Activated T-cell treated with anti-CD3 and anti-CD28 coated beads for 24 hours (primary cell): ENCODE results near the gene TCP11L2.

Source experiments
- DNase-seq: peaks from one replicate; pipeline ENCODE4 v3.0.0-alpha.2; 2020; ENCODE audit warnings: low read depth

The TCP11L2 gene

GRCh38 chr12:106302401-106303201 is at the start of gene TCP11L2:
Gene TCP11L2, plus strand, starts transcription at chr12:106302733. Its CDS starts 8,343 bp downstream, at chr12:106311076.
- peak; percentile 82 for DNase-seq

- DNase-seq: no peak
These were observed 47.8 kb upstream of the TCP11L2 start for GRCh38 chr12:106254724-106255123.

GRCh38 chr12:106255493-106255892 is 47.0 kb upstream of the TCP11L2 start:
- no peak for DNase-seq

- no peak for DNase-seq
These were observed 46.6 kb upstream of the TCP11L2 start for GRCh38 chr12:106255952-106256351.

GRCh38 chr12:106256524-106256923 is 46.0 kb upstream of the TCP11L2 start:
- DNase-seq: no peak

GRCh38 chr12:106258226-106258625 is 44.3 kb upstream of the TCP11L2 start:
- DNase-seq: no peak

GRCh38 chr12:106258935-106259334 is 43.6 kb upstream of the TCP11L2 start:
- no peak for DNase-seq

GRCh38 chr12:106265116-106265515 is 37.4 kb upstream of the TCP11L2 start:
- no peak for DNase-seq

GRCh38 chr12:106267535-106267934 is 35.0 kb upstream of the TCP11L2 start:
- DNase-seq: no peak

GRCh38 chr12:106269150-106269771 is 33.3 kb upstream of the TCP11L2 start:
- DNase-seq: no peak

- no peak for DNase-seq
These were observed 30.7 kb upstream of the TCP11L2 start for GRCh38 chr12:106271575-106272505.

- DNase-seq: no peak
These were observed 29.0 kb upstream of the TCP11L2 start for GRCh38 chr12:106273491-106273890.

GRCh38 chr12:106274012-106274411 is 28.5 kb upstream of the TCP11L2 start:
- DNase-seq: no peak

- DNase-seq: no peak
These were observed 27.9 kb upstream of the TCP11L2 start for GRCh38 chr12:106274575-106275121.

- no peak for DNase-seq
These were observed 27.1 kb upstream of the TCP11L2 start for GRCh38 chr12:106275458-106275857.

- DNase-seq: no peak
These were observed 26.3 kb upstream of the TCP11L2 start for GRCh38 chr12:106276032-106276740.

GRCh38 chr12:106280106-106280505 is 22.4 kb upstream of the TCP11L2 start:
- no peak for DNase-seq

- DNase-seq: no peak
These were observed 21.3 kb upstream of the TCP11L2 start for GRCh38 chr12:106281056-106281782.

- no peak for DNase-seq
These were observed 20.7 kb upstream of the TCP11L2 start for GRCh38 chr12:106281804-106282203.

- DNase-seq: peak; percentile 33
These were observed 20.0 kb upstream of the TCP11L2 start for GRCh38 chr12:106282457-106283097.
